ENCODE measurements around the gene VAMP5. TPM values are rescaled to one million over a fixed set of nuclear protein-coding genes. Genes with fewer than 3 reads are reported as not detected.

The VAMP5 gene
- total and polyA plus RNA-seq, 2 of the 8 experiments (the other 6 are each of a cell fraction or from before 2014, with no cell fraction given): 4.7 to 14.2 TPM

DNA sequence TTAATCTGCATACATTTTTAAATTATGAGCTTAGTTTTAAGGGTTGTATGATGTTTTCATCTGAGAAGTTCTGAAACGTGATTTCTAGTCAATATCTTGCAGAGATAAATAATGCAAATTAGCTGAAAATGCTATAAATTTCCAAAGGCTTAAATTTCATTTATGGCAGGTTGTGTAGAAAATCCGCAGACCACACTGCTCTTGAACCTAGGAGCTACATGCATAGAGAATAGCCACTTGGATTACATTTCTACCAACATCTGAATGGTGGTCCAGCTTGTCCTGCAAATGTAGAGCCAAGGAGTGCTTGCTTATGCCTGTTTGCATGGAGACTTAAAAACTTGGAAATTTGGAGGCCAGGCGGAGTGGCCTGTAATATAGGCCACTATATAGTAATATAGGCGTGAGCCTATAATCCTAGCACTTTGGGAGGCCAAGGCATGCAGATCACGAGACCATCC is 38.4 kb upstream of the VAMP5 start:
- Histone ChIP-seq H3K56ac (replicated peaks; ENCODE audit: insufficient read length, low read depth, low read length) (no peak overlapping the region), H2BK5ac (ENCODE audit: low read depth, low read length) (no peak overlapping the region), H3K4me1 (replicated peaks in 1 of 4; ENCODE audit: control insufficient read depth in 3 of 4, insufficient read depth in 4 of 4, low read length in 3 of 4) (peaks cover 0 to 8% (median 2%) of the 10 kb centered on the region in 4 experiments; a peak in 3 of 7 replicates), H3K9me3 (ENCODE audit: insufficient read depth in 2 of 2, low read depth in 1 of 2, low read length in 1 of 2) (no peaks in the 10 kb centered on the region), H3K79me1 (ENCODE audit: low read depth, low read length) (no peaks in the 10 kb centered on the region), H3K23ac (ENCODE audit: insufficient read length) (no peak overlapping the region), H4K5ac (ENCODE audit: insufficient read length, low read depth, low read length) (no peak overlapping the region), H3K36me3 (ENCODE audit: control insufficient read depth in 2 of 4, insufficient read depth in 4 of 4, low read length in 3 of 4) (peaks cover 39 to 66% (median 52%) of the 10 kb centered on the region in 4 experiments), H3K9ac (replicated peaks in 1 of 4; ENCODE audit: extremely low read depth in 1 of 4, low read depth in 3 of 4, low read length in 3 of 4) (no peak overlapping the region), H3K23me2 (ENCODE audit: low read depth, low read length) (no peaks in the 10 kb centered on the region), H4K8ac (ENCODE audit: extremely low read depth, insufficient read depth, low read length) (no peak overlapping the region), H3K18ac (ENCODE audit: extremely low read depth, low read length) (no peak overlapping the region), H3K4ac (replicated peaks; ENCODE audit: insufficient read length, low read depth, low read length) (no peak overlapping the region), H3K4me2 (ENCODE audit: insufficient read depth in 1 of 2, low read depth in 2 of 2, low read length in 2 of 2) (no peak overlapping the region), H2BK12ac (ENCODE audit: low read depth, low read length) (no peak overlapping the region), H2BK20ac (ENCODE audit: low read length) (no peak overlapping the region), H2BK120ac (replicated peaks; ENCODE audit: low read depth, low read length) (no peak overlapping the region), H2BK15ac (ENCODE audit: low read length) (no peak overlapping the region), H3K4me3 (ENCODE audit: extremely low read depth in 1 of 4, insufficient read depth in 2 of 4, low read depth in 3 of 4, low read length in 4 of 4) (no peak overlapping the region), H4K20me1 (replicated peaks in 1 of 2; ENCODE audit: control insufficient read depth in 1 of 2, insufficient read depth in 2 of 2, low read length in 2 of 2) (peaks cover 15 to 20% of the 10 kb centered on the region in 2 experiments), H2AK5ac (ENCODE audit: low read depth, low read length) (no peak overlapping the region), H3K14ac (ENCODE audit: insufficient read length) (no peak overlapping the region), H2AFZ (ENCODE audit: low read length) (no peak overlapping the region), H4K91ac (replicated peaks; ENCODE audit: insufficient read length, low read length) (no peak overlapping the region), H3K79me2 (ENCODE audit: control insufficient read depth in 1 of 2, insufficient read depth in 2 of 2, low read length in 2 of 2) (peaks cover 12 to 20% of the 10 kb centered on the region in 2 experiments), H3K27ac (ENCODE audit: low read depth, low read length) (no peak overlapping the region), H3K27me3 (replicated peaks in 1 of 4; ENCODE audit: control insufficient read depth in 3 of 4, extremely low read depth in 1 of 4, insufficient read depth in 3 of 4, low read length in 3 of 4) (no peaks in the 10 kb centered on the region)
- ChIA-PET POLR2A (ENCODE audit: partially characterized antibody) (interaction anchor here (0.5 to 38.6 kb wide), 31 partner anchors 5 to 236 kb away, joined by 3 to 1889 read pairs (median 5); partner anchors contain the start of genes CAPG, ELMOD3, GGCX and MAT2A), CTCF (ENCODE audit: partially characterized antibody) (interaction anchor here (0.6 to 4.9 kb wide), 12 partner anchors 10 to 180 kb away, joined by 3 to 46 read pairs (median 4); partner anchors contain the start of gene SH2D6)
- DNase-seq (ENCODE audit: low read depth in 1 of 2, low spot score in 2 of 2) (no peak), FAIRE-seq (no peak)
- TF ChIP-seq CHD1 (IDR thresholded peaks at IDR 0.05; ENCODE audit: low read depth, low read length) (no peak), POLR2A (IDR thresholded peaks at IDR 0.05; ENCODE audit: control extremely low read depth in 1 of 2, low read depth in 2 of 2, low read length in 2 of 2) (peak in 1 of 2 experiments; percentile 12; a peak in 2 of 3 replicates), POLR2AphosphoS5 (IDR thresholded peaks at IDR 0.05; ENCODE audit: low read depth, low read length) (peak; percentile 82), FOSL1 (IDR thresholded peaks at IDR 0.05; ENCODE audit: insufficient read depth, low read depth, low read length) (no peak)
- WGBS, 2 experiments (ENCODE audit: extremely low coverage in 1 of 2, insufficient coverage in 1 of 2, insufficient read length in 1 of 2, insufficient replicate concordance in 2 of 2, low coverage in 1 of 2, low lambda C conversion rate in 2 of 2, missing lambda C conversion rate in 1 of 2): 86% methylated on average over 5 of the region's 5 CpGs; no CpG with 5 or more reads in 1 of the 2 experiments

Measured in H1 (cell line).